ENCODE results near the gene PTCH1.

Gene PTCH1

DNA sequence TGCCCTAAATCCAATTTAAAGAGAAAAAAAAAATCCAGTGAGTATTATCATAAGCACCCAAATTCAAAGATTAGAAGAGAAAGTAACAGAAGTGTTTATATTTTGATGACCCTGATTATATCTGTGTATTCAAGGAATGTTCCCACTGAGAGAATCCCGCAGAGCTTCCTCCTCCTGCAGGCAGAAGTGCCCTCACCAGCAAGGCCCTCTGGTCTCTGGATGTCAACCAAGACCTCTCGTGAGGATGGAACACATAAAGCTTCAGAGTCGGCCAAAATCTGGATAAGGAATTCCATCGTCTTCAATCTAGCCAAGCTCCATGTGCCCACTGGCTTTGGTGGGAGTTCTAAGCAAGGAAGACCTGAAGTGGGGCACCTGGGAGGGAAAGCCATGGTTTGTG is 18.1 kb downstream of the PTCH1 start:
- peaks cover 17% of the 10 kb centered on the region for H3K27me3 ChIP-seq (ENCODE audit: insufficient read depth, poor library complexity, severe bottlenecking)
- TF ChIP-seq, protein P1, sequence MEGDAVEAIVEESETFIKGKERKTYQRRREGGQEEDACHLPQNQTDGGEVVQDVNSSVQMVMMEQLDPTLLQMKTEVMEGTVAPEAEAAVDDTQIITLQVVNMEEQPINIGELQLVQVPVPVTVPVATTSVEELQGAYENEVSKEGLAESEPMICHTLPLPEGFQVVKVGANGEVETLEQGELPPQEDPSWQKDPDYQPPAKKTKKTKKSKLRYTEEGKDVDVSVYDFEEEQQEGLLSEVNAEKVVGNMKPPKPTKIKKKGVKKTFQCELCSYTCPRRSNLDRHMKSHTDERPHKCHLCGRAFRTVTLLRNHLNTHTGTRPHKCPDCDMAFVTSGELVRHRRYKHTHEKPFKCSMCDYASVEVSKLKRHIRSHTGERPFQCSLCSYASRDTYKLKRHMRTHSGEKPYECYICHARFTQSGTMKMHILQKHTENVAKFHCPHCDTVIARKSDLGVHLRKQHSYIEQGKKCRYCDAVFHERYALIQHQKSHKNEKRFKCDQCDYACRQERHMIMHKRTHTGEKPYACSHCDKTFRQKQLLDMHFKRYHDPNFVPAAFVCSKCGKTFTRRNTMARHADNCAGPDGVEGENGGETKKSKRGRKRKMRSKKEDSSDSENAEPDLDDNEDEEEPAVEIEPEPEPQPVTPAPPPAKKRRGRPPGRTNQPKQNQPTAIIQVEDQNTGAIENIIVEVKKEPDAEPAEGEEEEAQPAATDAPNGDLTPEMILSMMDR (IDR thresholded peaks at IDR 0.05; ENCODE audit: insufficient read depth, low read length) = no peak
- TF ChIP-seq SPI1 (IDR thresholded peaks at IDR 0.05; ENCODE audit: borderline replicate concordance, low read depth) (no peak), GABPA (IDR thresholded peaks at IDR 0.05; ENCODE audit: low read depth) (no peak), REST (IDR thresholded peaks at IDR 0.05; ENCODE audit: insufficient replicate concordance, low read depth) (no peak), POLR2AphosphoS5 (IDR thresholded peaks at IDR 0.05; ENCODE audit: low read depth) (no peak)
- no peak overlapping the region for H3K4me3 ChIP-seq (replicated peaks; ENCODE audit: insufficient read depth, low read length)
- no peak for DNase-seq (ENCODE audit: low read depth in 1 of 2, low spot score in 1 of 2)
- no peak overlapping the region for H3K27ac ChIP-seq (replicated peaks)

DNA sequence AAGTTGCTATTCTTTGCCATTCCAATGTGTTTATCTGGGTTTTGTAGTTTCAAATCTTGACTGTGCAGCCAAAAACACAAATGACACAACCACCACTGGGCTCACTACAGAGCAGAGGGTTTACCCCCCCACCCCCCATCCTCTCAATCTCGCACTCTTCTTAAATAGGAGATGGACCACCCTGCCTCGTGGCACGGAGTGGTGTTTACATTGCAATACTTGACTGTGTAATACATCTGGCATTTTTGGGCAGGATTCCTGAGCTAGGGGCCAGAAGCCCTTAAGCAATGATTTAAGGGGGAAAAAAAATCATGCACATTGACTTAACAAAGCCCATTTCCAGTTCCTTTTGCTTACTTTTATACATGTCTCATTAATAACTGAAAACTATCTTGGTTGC is 19.0 kb downstream of the PTCH1 start:
- Histone ChIP-seq H3K27ac (replicated peaks) (no peak overlapping the region), H3K27me3 (ENCODE audit: insufficient read depth, poor library complexity, severe bottlenecking) (peaks cover 13% of the 10 kb centered on the region)
- no peak for DNase-seq (ENCODE audit: low read depth in 1 of 2, low spot score in 1 of 2)

GRCh38 chr9:95496687-95497086 is 20.1 kb downstream of the PTCH1 start:
- no peak for DNase-seq (ENCODE audit: low read depth in 1 of 2, low spot score in 1 of 2)
- H3K27ac ChIP-seq (replicated peaks) = no peak overlapping the region
- peaks cover 9% of the 10 kb centered on the region for H3K27me3 ChIP-seq (ENCODE audit: insufficient read depth, poor library complexity, severe bottlenecking)
- H3K4me3 ChIP-seq (replicated peaks; ENCODE audit: insufficient read depth, low read length) = no peak overlapping the region
- TF ChIP-seq, protein P1 (IDR thresholded peaks at IDR 0.05; ENCODE audit: insufficient read depth, low read length) = no peak
- no peak for TF ChIP-seq SPI1 (IDR thresholded peaks at IDR 0.05; ENCODE audit: borderline replicate concordance, low read depth)
- TF ChIP-seq GABPA (IDR thresholded peaks at IDR 0.05; ENCODE audit: low read depth) = no peak
- TF ChIP-seq POLR2AphosphoS5 (IDR thresholded peaks at IDR 0.05; ENCODE audit: low read depth) = no peak
- TF ChIP-seq REST (IDR thresholded peaks at IDR 0.05; ENCODE audit: insufficient replicate concordance, low read depth) = no peak

More for the DNA sequence above, 19.0 kb downstream of the PTCH1 start:
- TF ChIP-seq SPI1 (IDR thresholded peaks at IDR 0.05; ENCODE audit: borderline replicate concordance, low read depth) = no peak
- TF ChIP-seq GABPA (IDR thresholded peaks at IDR 0.05; ENCODE audit: low read depth) = no peak
- TF ChIP-seq POLR2AphosphoS5 (IDR thresholded peaks at IDR 0.05; ENCODE audit: low read depth) = no peak
- TF ChIP-seq, protein P1 (IDR thresholded peaks at IDR 0.05; ENCODE audit: insufficient read depth, low read length) = no peak
- TF ChIP-seq REST (IDR thresholded peaks at IDR 0.05; ENCODE audit: insufficient replicate concordance, low read depth) = no peak
- no peak overlapping the region for H3K4me3 ChIP-seq (replicated peaks; ENCODE audit: insufficient read depth, low read length)
